GM12878 (cell line): ENCODE measurements around the gene TRDMT1. TPM values are rescaled to one million over a fixed set of nuclear protein-coding genes. Genes with fewer than 3 reads are reported as not detected.

ENCODE experiments used
- ATAC-seq: fragments of 200-7000 bp; cut with Tn5 transposase; 3 replicates; pipeline ENCODE4 v1.9.1; 2020; ENCODE audit warnings: mild to moderate bottlenecking, moderate library complexity
- BruUV-seq: library from RNA; stranded (reverse); fragments of 400-500 nt; replicated peaks from 2 replicates; lab custom pipeline; 2021; lab: Mats Ljungman, UMichigan
- CTCF ChIA-PET: fragments of 300-600 bp; sonication (Branson Sonifier 250); formaldehyde crosslinking; extraction: SDS; loops from one replicate; lab custom pipeline; 2021; ENCODE audit warnings: inconsistent platforms; lab: Yijun Ruan, JAX
- POLR2A ChIA-PET: fragments of 350-600 bp; formaldehyde crosslinking; extraction: SDS; loops from one replicate; lab custom pipeline; 2021; ENCODE audit warnings: inconsistent platforms; lab: Charles Lee
- RAD21 ChIA-PET: fragments of 300-600 bp; sonication (Branson Sonifier 250); formaldehyde crosslinking; loops from one replicate; lab custom pipeline; 2023; ENCODE audit warnings: antibody characterized with exemption; ENCODE audit not compliant: unreplicated experiment; lab: Charles Lee
- SMC1A ChIA-PET: fragments of 300-600 bp; sonication (Branson Sonifier 250); formaldehyde crosslinking; loops from one replicate; lab custom pipeline; 2023; ENCODE audit not compliant: unreplicated experiment, uncharacterized antibody; lab: Charles Lee
- DNase-seq: peaks from one replicate; pipeline ENCODE4 v3.0.0-alpha.2; 2011; ENCODE audit warnings: low read depth, low spot score
- FAIRE-seq: peaks from 3 replicates; lab custom pipeline; 2011; peaks lifted over from hg19 to GRCh38; lab: Jason Lieb, UNC
- H2AFZ ChIP-seq: 2 replicates; pipeline ENCODE4 v1.6.0; 2011; ENCODE audit warnings: low read depth, low read length, control low read depth; ENCODE audit not compliant: control insufficient read depth
- H3K27ac ChIP-seq: 2 replicates; pipeline ENCODE4 v1.5.1; 2011; ENCODE audit warnings: control low read depth; ENCODE audit not compliant: control insufficient read depth, insufficient read depth
- H3K27me3 ChIP-seq, 2 experiments: replicated peaks in 1 of 2; 2 replicates each; pipeline versions ENCODE4 v1.6.0 to v1.6.1; 2011; ENCODE audit warnings: low read length in 1 of 2; ENCODE audit not compliant: control insufficient read depth in 2 of 2, insufficient read depth in 2 of 2
- H3K36me3 ChIP-seq, 2 experiments: 2 replicates each; pipeline ENCODE4 v1.5.1; 2011; ENCODE audit warnings: low read length in 1 of 2; ENCODE audit not compliant: control insufficient read depth in 2 of 2, insufficient read depth in 2 of 2
- H3K4me1 ChIP-seq: 2 replicates; pipeline ENCODE4 v1.6.1; 2011; ENCODE audit warnings: mild to moderate bottlenecking, low read length, moderate library complexity, mixed read lengths; ENCODE audit not compliant: control insufficient read depth, insufficient read depth
- H3K4me2 ChIP-seq: 2 replicates; pipeline ENCODE4 v1.6.0; 2011; ENCODE audit warnings: control low read depth; ENCODE audit not compliant: control insufficient read depth, insufficient read depth
- H3K4me3 ChIP-seq: fragments of 200-600 bp; sonication (generic); 2 replicates; pipeline ENCODE4 v1.5.1; 2016
- H3K79me2 ChIP-seq: 2 replicates; pipeline ENCODE4 v1.6.0; 2011; ENCODE audit warnings: low read length; ENCODE audit not compliant: control insufficient read depth, insufficient read depth
- H3K9ac ChIP-seq: 2 replicates; pipeline ENCODE4 v1.8.0; 2011; ENCODE audit warnings: low read length, control low read depth, mixed read lengths; ENCODE audit not compliant: control insufficient read depth, insufficient read depth
- H3K9me3 ChIP-seq: replicated peaks from 3 replicates; pipeline ENCODE4 v1.5.1; 2011; ENCODE audit warnings: mild to moderate bottlenecking, low read length; ENCODE audit not compliant: control insufficient read depth, insufficient read depth
- H4K20me1 ChIP-seq: 2 replicates; pipeline ENCODE4 v1.6.0; 2011; ENCODE audit not compliant: control insufficient read depth, insufficient read depth
- CHD4 ChIP-seq: fragments of 200-600 bp; sonication (generic); IDR thresholded peaks from 2 replicates; pipeline ENCODE4 v1.6.1; 2016; ENCODE audit warnings: mild to moderate bottlenecking
- CREM ChIP-seq: IDR thresholded peaks from 2 replicates; pipeline ENCODE4 v1.6.1; 2014; ENCODE audit warnings: antibody characterized with exemption, low read depth
- EP300 ChIP-seq, 2 experiments: fragments of 150-350 bp in 1 of 2; IDR thresholded peaks; 2 replicates each; pipeline ENCODE4 v1.6.1; 2011 to 2012; ENCODE audit warnings: low read depth in 2 of 2, low read length in 2 of 2, borderline replicate concordance in 1 of 2, improper control_type of control experiment in 1 of 2, inconsistent platforms in 1 of 2; ENCODE audit not compliant: control insufficient read depth in 1 of 2
- GABPA ChIP-seq: IDR thresholded peaks from 2 replicates; pipeline ENCODE4 v1.6.1; 2014; ENCODE audit warnings: antibody characterized with exemption, low read depth, mild to moderate bottlenecking, inconsistent platforms
- KDM1A ChIP-seq: fragments of 200-600 bp; sonication (generic); IDR thresholded peaks from 2 replicates; pipeline ENCODE4 v1.6.1; 2016; ENCODE audit warnings: borderline replicate concordance
- MTA3 ChIP-seq: IDR thresholded peaks from 2 replicates; pipeline ENCODE4 v1.6.1; 2012; ENCODE audit warnings: low read length, inconsistent platforms, borderline replicate concordance
- NR2C1 ChIP-seq: fragments of 450-650 bp; IDR thresholded peaks from 2 replicates; pipeline ENCODE4 v1.6.1; 2017; ENCODE audit warnings: antibody characterized with exemption, mild to moderate bottlenecking, moderate library complexity
- NR2F1 ChIP-seq: fragments of 450-650 bp; conservative IDR thresholded peaks from 2 replicates; pipeline ENCODE4 v1.6.1; 2017; ENCODE audit warnings: mild to moderate bottlenecking
- POLR2A ChIP-seq: IDR thresholded peaks from 2 replicates; pipeline ENCODE4 v1.6.1; 2011; ENCODE audit warnings: low read depth, mild to moderate bottlenecking, low read length
- RAD21 ChIP-seq: IDR thresholded peaks from 2 replicates; pipeline ENCODE4 v1.6.1; 2011; ENCODE audit warnings: mild to moderate bottlenecking, low read depth, low read length, moderate library complexity; ENCODE audit not compliant: insufficient read depth
- RAD51 ChIP-seq: fragments of 450-650 bp; IDR thresholded peaks from 2 replicates; pipeline ENCODE4 v1.6.1; 2016; ENCODE audit warnings: moderate library complexity, mild to moderate bottlenecking, inconsistent platforms
- RCOR1 ChIP-seq: conservative IDR thresholded peaks from 2 replicates; pipeline ENCODE4 v1.6.1; 2012; ENCODE audit warnings: low read depth, low read length, improper control_type of control experiment
- TARDBP ChIP-seq: IDR thresholded peaks from 2 replicates; pipeline ENCODE4 v1.6.1; 2016; ENCODE audit warnings: borderline replicate concordance
- TCF7 ChIP-seq: IDR thresholded peaks from 2 replicates; pipeline ENCODE4 v1.6.1; 2014; ENCODE audit warnings: antibody characterized with exemption, borderline replicate concordance
- WRNIP1 ChIP-seq: IDR thresholded peaks from 2 replicates; pipeline ENCODE4 v1.6.1; 2011; ENCODE audit warnings: low read depth, low read length, improper control_type of control experiment, borderline replicate concordance
- ZNF384 ChIP-seq: IDR thresholded peaks from 2 replicates; pipeline ENCODE4 v1.6.1; 2012; ENCODE audit warnings: low read depth, mild to moderate bottlenecking, low read length, improper control_type of control experiment, borderline replicate concordance
- WGBS: methylation state at CpG from one replicate; pipeline ENCODE4 v1.1.6; 2016; ENCODE audit warnings: low lambda C conversion rate; ENCODE audit not compliant: insufficient replicate concordance, insufficient coverage; ENCODE audit errors: missing lambda C conversion rate; 5-methylcytosine and 5-hydroxymethylcytosine counted together
- in situ Hi-C: fragments of 300-500 bp; cut with MboI; formaldehyde crosslinking; loops from 9 replicates; pipeline ENCODE4 v1.14.3; 2018; ENCODE audit warnings: mixed read lengths
- intact Hi-C: fragments of 100-400 bp; cut with micrococcal nuclease; formaldehyde crosslinking; loops from one replicate; pipeline ENCODE4 v1.14.2; 2022; ENCODE audit not compliant: unreplicated experiment
- polyA plus RNA-seq, 11 experiments: library from polyadenylated mRNA; depleted of rRNA in 4 of 11; unstranded in 6 of 11; stranded (reverse) in 5 of 11; fragments of >200 nt; fragmentation: Nextera tagmentation in 4 of 11; fragmentation: Illumina TruSeq in 1 of 11; extraction: Ambion mirVana in 4 of 11; extraction: Trizol in 1 of 11; gene quantifications; 1 replicate in 1 of 11; 2 replicates in 10 of 11; pipeline versions ENCODE4 v1.2.1 to v1.2.3, GENCODE V29; 2011 to 2016; ENCODE audit warnings: inconsistent platforms in 2 of 11, missing spikeins in 2 of 11, low read depth in 1 of 11
- total RNA-seq, 4 experiments: library from RNA; depleted of rRNA in 3 of 4; stranded (reverse); fragments of >200 nt in 3 of 4; fragmentation: Illumina TruSeq in 1 of 4; extraction: Trizol in 1 of 4; gene quantifications; 2 replicates each; pipeline versions ENCODE4 v1.2.1 to v1.2.3, GENCODE V29; 2013 to 2021
- TF ChIP-seq, protein P1 (sequence below): IDR thresholded peaks from 2 replicates; pipeline ENCODE4 v1.6.1; 2012; ENCODE audit warnings: low read depth, low read length, improper control_type of control experiment
- TF ChIP-seq, protein P2 (sequence below): fragments of 450-650 bp; conservative IDR thresholded peaks from 2 replicates; pipeline ENCODE4 v1.6.1; 2017; ENCODE audit warnings: mild to moderate bottlenecking, moderate library complexity
- TF ChIP-seq, protein P3 (sequence below), 3 experiments: IDR thresholded peaks in 2 of 3; conservative IDR thresholded peaks in 1 of 3; 2 replicates each; pipeline ENCODE4 v1.5.1; 2011; ENCODE audit warnings: low read depth in 3 of 3, low read length in 3 of 3, mild to moderate bottlenecking in 3 of 3, control low read depth in 2 of 3, moderate library complexity in 2 of 3, inconsistent platforms in 1 of 3, mixed read lengths in 1 of 3; ENCODE audit not compliant: control insufficient read depth in 2 of 3, insufficient read depth in 1 of 3; ENCODE audit errors: extremely low read depth in 1 of 3

Gene TRDMT1
- total and polyA plus RNA-seq, 10 of the 15 experiments (the other 5 are each of a cell fraction or from before 2014, with no cell fraction given), result 2.3 to 9.7 (median 4.6) TPM

DNA sequence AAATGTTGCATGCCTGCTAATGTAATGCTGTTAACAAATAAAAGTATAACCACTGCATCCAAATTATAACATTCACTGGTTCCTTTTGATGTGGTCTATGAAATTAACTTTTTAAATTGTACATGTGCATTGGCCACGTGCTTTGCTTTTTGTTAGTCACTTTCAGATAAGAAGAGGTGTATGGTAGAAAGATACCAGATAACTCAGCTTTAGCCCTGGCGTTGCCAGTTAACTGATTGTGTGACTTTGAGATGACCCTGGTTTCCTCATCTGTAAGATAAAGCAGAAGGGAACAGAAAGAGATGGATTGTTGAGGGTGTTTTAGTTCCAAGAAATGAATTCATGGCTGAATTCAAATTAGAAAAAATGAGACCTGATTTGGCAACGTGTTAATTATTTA, 1.9 kb upstream of the TRDMT1 start:
- Histone ChIP-seq H3K9ac (no peak overlapping the region), H3K9me3 (no peaks in the 10 kb centered on the region), H3K27me3 (no peaks in the 10 kb centered on the region), H3K4me2 (no peak overlapping the region), H3K79me2 (no peaks in the 10 kb centered on the region), H4K20me1 (no peaks in the 10 kb centered on the region), H3K27ac (no peak overlapping the region), H3K4me1 (peaks cover 5% of the 10 kb centered on the region), H3K4me3 (no peak overlapping the region), H3K36me3 (no peaks in the 10 kb centered on the region), H2AFZ (no peak overlapping the region)
- TF ChIP-seq MTA3 (no peak), NR2F1 (no peak), CREM (no peak), NR2C1 (no peak), ZNF384 (no peak), RAD21 (no peak), RCOR1 (no peak), POLR2A (no peak), CHD4 (no peak), WRNIP1 (no peak), TCF7 (no peak), TARDBP (no peak), EP300 (IDR thresholded peaks at IDR 0.05; ENCODE audit: borderline replicate concordance in 1 of 2, control insufficient read depth in 1 of 2, low read depth in 2 of 2, low read length in 2 of 2) (no peak), GABPA (no peak), KDM1A (no peak), RAD51 (no peak)
- TF ChIP-seq, protein P1, sequence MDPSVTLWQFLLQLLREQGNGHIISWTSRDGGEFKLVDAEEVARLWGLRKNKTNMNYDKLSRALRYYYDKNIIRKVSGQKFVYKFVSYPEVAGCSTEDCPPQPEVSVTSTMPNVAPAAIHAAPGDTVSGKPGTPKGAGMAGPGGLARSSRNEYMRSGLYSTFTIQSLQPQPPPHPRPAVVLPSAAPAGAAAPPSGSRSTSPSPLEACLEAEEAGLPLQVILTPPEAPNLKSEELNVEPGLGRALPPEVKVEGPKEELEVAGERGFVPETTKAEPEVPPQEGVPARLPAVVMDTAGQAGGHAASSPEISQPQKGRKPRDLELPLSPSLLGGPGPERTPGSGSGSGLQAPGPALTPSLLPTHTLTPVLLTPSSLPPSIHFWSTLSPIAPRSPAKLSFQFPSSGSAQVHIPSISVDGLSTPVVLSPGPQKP, result no peak
- TF ChIP-seq, protein P2, sequence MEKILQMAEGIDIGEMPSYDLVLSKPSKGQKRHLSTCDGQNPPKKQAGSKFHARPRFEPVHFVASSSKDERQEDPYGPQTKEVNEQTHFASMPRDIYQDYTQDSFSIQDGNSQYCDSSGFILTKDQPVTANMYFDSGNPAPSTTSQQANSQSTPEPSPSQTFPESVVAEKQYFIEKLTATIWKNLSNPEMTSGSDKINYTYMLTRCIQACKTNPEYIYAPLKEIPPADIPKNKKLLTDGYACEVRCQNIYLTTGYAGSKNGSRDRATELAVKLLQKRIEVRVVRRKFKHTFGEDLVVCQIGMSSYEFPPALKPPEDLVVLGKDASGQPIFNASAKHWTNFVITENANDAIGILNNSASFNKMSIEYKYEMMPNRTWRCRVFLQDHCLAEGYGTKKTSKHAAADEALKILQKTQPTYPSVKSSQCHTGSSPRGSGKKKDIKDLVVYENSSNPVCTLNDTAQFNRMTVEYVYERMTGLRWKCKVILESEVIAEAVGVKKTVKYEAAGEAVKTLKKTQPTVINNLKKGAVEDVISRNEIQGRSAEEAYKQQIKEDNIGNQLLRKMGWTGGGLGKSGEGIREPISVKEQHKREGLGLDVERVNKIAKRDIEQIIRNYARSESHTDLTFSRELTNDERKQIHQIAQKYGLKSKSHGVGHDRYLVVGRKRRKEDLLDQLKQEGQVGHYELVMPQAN, result no peak
- TF ChIP-seq, protein P3, sequence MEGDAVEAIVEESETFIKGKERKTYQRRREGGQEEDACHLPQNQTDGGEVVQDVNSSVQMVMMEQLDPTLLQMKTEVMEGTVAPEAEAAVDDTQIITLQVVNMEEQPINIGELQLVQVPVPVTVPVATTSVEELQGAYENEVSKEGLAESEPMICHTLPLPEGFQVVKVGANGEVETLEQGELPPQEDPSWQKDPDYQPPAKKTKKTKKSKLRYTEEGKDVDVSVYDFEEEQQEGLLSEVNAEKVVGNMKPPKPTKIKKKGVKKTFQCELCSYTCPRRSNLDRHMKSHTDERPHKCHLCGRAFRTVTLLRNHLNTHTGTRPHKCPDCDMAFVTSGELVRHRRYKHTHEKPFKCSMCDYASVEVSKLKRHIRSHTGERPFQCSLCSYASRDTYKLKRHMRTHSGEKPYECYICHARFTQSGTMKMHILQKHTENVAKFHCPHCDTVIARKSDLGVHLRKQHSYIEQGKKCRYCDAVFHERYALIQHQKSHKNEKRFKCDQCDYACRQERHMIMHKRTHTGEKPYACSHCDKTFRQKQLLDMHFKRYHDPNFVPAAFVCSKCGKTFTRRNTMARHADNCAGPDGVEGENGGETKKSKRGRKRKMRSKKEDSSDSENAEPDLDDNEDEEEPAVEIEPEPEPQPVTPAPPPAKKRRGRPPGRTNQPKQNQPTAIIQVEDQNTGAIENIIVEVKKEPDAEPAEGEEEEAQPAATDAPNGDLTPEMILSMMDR (IDR thresholded peaks at IDR 0.05 in 2 of 3, conservative IDR thresholded peaks at IDR 0.05 in 1 of 3; ENCODE audit: control insufficient read depth in 2 of 3, extremely low read depth in 1 of 3, insufficient read depth in 1 of 3, low read depth in 3 of 3, low read length in 3 of 3), result no peak
- FAIRE-seq, result no peak
- intact Hi-C loops, result no loop called here
- 34% methylated on average over 3 of the region's 3 CpGs for WGBS
- in situ Hi-C loops, result loop anchor here (25.0 kb wide), 1 partner anchor 1459 kb away; the partner anchor contains the start of genes ARL5B and NSUN6
- ChIA-PET POLR2A (no interaction called here), SMC1A (no interaction called here), CTCF (no interaction called here), RAD21 (interaction anchor here (2.7 kb wide), 1 partner anchor 27 kb away, joined by 10 read pairs; no protein-coding TSS in a partner anchor)
- DNase-seq, result no peak
- BruUV-seq, result no TSS peak
- no peak for ATAC-seq
